Neural cell (in vitro differentiated cells): ENCODE measurements around the gene CR1. TPM values are rescaled to one million over a fixed set of nuclear protein-coding genes. Genes with fewer than 3 reads are reported as not detected.

Source experiments
- H2AFZ ChIP-seq: fragments of 200-600, 300-800 bp; sonication (generic), shearing (Covaris generic); 2 replicates; pipeline ENCODE4 v1.6.0; 2014; ENCODE audit warnings: low read depth, mild to moderate bottlenecking, antibody characterized with exemption, low read length, moderate library complexity
- H3F3A ChIP-seq: fragments of 200-600 bp; shearing (Covaris generic); 2 replicates; pipeline ENCODE4 v1.6.1; 2016; ENCODE audit warnings: mild to moderate bottlenecking, moderate library complexity, mixed read lengths, antibody characterized with exemption, low read length; ENCODE audit not compliant: insufficient read depth, poor library complexity, severe bottlenecking
- H3K27ac ChIP-seq: fragments of 200-600, 300-800 bp; sonication (generic), shearing (Covaris generic); 2 replicates; pipeline ENCODE4 v1.5.1; 2014; ENCODE audit warnings: mild to moderate bottlenecking, low read length, moderate library complexity
- H3K27me3 ChIP-seq: fragments of 300-800, 200-600 bp; sonication (generic), shearing (Covaris generic); 2 replicates; pipeline ENCODE4 v1.6.0; 2014; ENCODE audit warnings: mild to moderate bottlenecking, low read depth, low read length, moderate library complexity; ENCODE audit not compliant: insufficient read depth
- H3K36me3 ChIP-seq: fragments of 300-800, 200-600 bp; sonication (generic), shearing (Covaris generic); 2 replicates; pipeline ENCODE4 v1.5.1; 2014; ENCODE audit warnings: mild to moderate bottlenecking, antibody characterized with exemption, low read length, moderate library complexity; ENCODE audit not compliant: insufficient read depth
- H3K4me2 ChIP-seq: fragments of 300-800, 200-600 bp; sonication (generic), shearing (Covaris generic); 2 replicates; pipeline ENCODE4 v1.6.0; 2014; ENCODE audit warnings: mild to moderate bottlenecking, low read length
- H3K4me3 ChIP-seq: fragments of 300-800, 200-600 bp; sonication (generic), shearing (Covaris generic); 2 replicates; pipeline ENCODE4 v1.5.1; 2014; ENCODE audit warnings: mild to moderate bottlenecking, low read length, moderate library complexity
- H3K79me2 ChIP-seq: fragments of 200-600 bp; shearing (Covaris generic); replicated peaks from 2 replicates; pipeline ENCODE4 v1.6.0; 2014; ENCODE audit warnings: mild to moderate bottlenecking, low read length, moderate library complexity; ENCODE audit not compliant: insufficient read depth
- H3K9ac ChIP-seq: fragments of 300-800, 200-600 bp; sonication (generic), shearing (Covaris generic); 2 replicates; pipeline ENCODE4 v1.6.1; 2016; ENCODE audit warnings: mild to moderate bottlenecking, low read length, mixed read lengths
- H3K9me2 ChIP-seq: fragments of 200-600 bp; shearing (Covaris generic); 2 replicates; pipeline ENCODE4 v1.6.1; 2016; ENCODE audit warnings: mild to moderate bottlenecking, low read length, mixed read lengths; ENCODE audit not compliant: insufficient read depth
- H3K9me3 ChIP-seq: fragments of 200-600, 300-800 bp; sonication (generic), shearing (Covaris generic); 2 replicates; pipeline ENCODE4 v1.6.1; 2016; ENCODE audit warnings: mild to moderate bottlenecking, mixed run types, low read length, moderate library complexity, mixed read lengths
- H4K20me1 ChIP-seq: fragments of 200-600 bp; shearing (Covaris generic); 2 replicates; pipeline ENCODE4 v1.6.1; 2016; ENCODE audit warnings: mild to moderate bottlenecking, mixed run types; ENCODE audit not compliant: insufficient read depth
- CTCF ChIP-seq: fragments of 450-650 bp; IDR thresholded peaks from 2 replicates; pipeline ENCODE4 v1.5.1; 2014; ENCODE audit warnings: antibody characterized with exemption, mild to moderate bottlenecking, moderate library complexity; ENCODE audit not compliant: poor library complexity, severe bottlenecking
- EP300 ChIP-seq: fragments of 450-650 bp; conservative IDR thresholded peaks from 2 replicates; pipeline ENCODE4 v1.6.1; 2014; ENCODE audit warnings: antibody characterized with exemption, mild to moderate bottlenecking, moderate library complexity; ENCODE audit not compliant: poor library complexity, severe bottlenecking
- EZH2 ChIP-seq: fragments of 200-600, 300-800 bp; shearing (Covaris generic), sonication (generic); IDR thresholded peaks from 2 replicates; pipeline ENCODE4 v1.6.1; 2014; ENCODE audit warnings: antibody characterized with exemption, low read length, borderline replicate concordance, mild to moderate bottlenecking; ENCODE audit not compliant: insufficient read depth, poor library complexity, severe bottlenecking
- MXI1 ChIP-seq: fragments of 450-650 bp; conservative IDR thresholded peaks from 2 replicates; pipeline ENCODE4 v1.6.1; 2014; ENCODE audit warnings: antibody characterized with exemption, mild to moderate bottlenecking; ENCODE audit not compliant: poor library complexity, severe bottlenecking
- POLR2AphosphoS5 ChIP-seq: IDR thresholded peaks from 2 replicates; pipeline ENCODE4 v1.6.1; 2012
- RAD21 ChIP-seq: fragments of 450-650 bp; conservative IDR thresholded peaks from 2 replicates; pipeline ENCODE4 v1.6.1; 2014; ENCODE audit warnings: antibody characterized with exemption, mild to moderate bottlenecking, moderate library complexity
- REST ChIP-seq: IDR thresholded peaks from 2 replicates; pipeline ENCODE4 v1.6.1; 2012; ENCODE audit warnings: borderline replicate concordance
- SMC3 ChIP-seq: fragments of 450-650 bp; conservative IDR thresholded peaks from 2 replicates; pipeline ENCODE4 v1.6.1; 2014; ENCODE audit warnings: antibody characterized with exemption, mild to moderate bottlenecking, moderate library complexity; ENCODE audit not compliant: poor library complexity
- TAF1 ChIP-seq: IDR thresholded peaks from 2 replicates; pipeline ENCODE4 v1.6.1; 2012; ENCODE audit warnings: low read depth
- polyA plus RNA-seq: library from polyadenylated mRNA; depleted of rRNA; stranded (reverse); fragments of >200 nt; gene quantifications from 2 replicates; pipeline ENCODE4 v1.2.3, GENCODE V29; 2014

CR1 gene
- polyA plus RNA-seq, 1 donor from 2014 or later: not detected

GRCh38 chr1:207670192-207670591 lies 174.2 kb downstream of the CR1 start:
- Histone ChIP-seq H3K27ac (no peak overlapping the region), H3K9me3 (no peaks in the 10 kb centered on the region), H3F3A (no peaks in the 10 kb centered on the region), H3K36me3 (no peaks in the 10 kb centered on the region), H3K9me2 (no peaks in the 10 kb centered on the region), H3K4me2 (no peak overlapping the region), H4K20me1 (no peaks in the 10 kb centered on the region), H2AFZ (no peak overlapping the region), H3K9ac (no peak overlapping the region), H3K27me3 (no peaks in the 10 kb centered on the region), H3K79me2 (no peaks in the 10 kb centered on the region), H3K4me3 (no peak overlapping the region)
- TF ChIP-seq REST (no peak), POLR2AphosphoS5 (no peak), MXI1 (no peak), SMC3 (no peak), CTCF (no peak), TAF1 (no peak), RAD21 (no peak), EP300 (no peak), EZH2 (no peak)

- Histone ChIP-seq H3K4me2 (no peak overlapping the region), H3K27ac (no peak overlapping the region), H4K20me1 (no peaks in the 10 kb centered on the region), H2AFZ (no peak overlapping the region), H3K36me3 (no peaks in the 10 kb centered on the region), H3K4me3 (no peak overlapping the region), H3K9me2 (no peaks in the 10 kb centered on the region), H3K79me2 (no peaks in the 10 kb centered on the region), H3K9me3 (no peaks in the 10 kb centered on the region), H3F3A (no peaks in the 10 kb centered on the region), H3K9ac (no peak overlapping the region), H3K27me3 (no peaks in the 10 kb centered on the region)
- no peak for TF ChIP-seq CTCF
- no peak for TF ChIP-seq RAD21
- no peak for TF ChIP-seq MXI1
- TF ChIP-seq EZH2: no peak
- TF ChIP-seq POLR2AphosphoS5: no peak
- no peak for TF ChIP-seq SMC3
- no peak for TF ChIP-seq REST
- TF ChIP-seq EP300: no peak
- TF ChIP-seq TAF1: no peak
These were observed 175.0 kb downstream of the CR1 start for GRCh38 chr1:207670997-207671396.
